IMR-90 (cell line): Measurements from ENCODE around the gene NPFFR1. TPM values are rescaled to one million over a fixed set of nuclear protein-coding genes. Genes with fewer than 3 reads are reported as not detected.

Experiments used
- ATAC-seq: fragments of 200-7000 bp; cut with Tn5 transposase; 2 replicates; pipeline ENCODE4 v1.9.1; 2020; ENCODE audit warnings: low read depth, mild to moderate bottlenecking, moderate library complexity
- BruUV-seq: library from RNA; stranded (reverse); fragments of 400-500 nt; replicated peaks from 2 replicates; lab custom pipeline; 2021; lab: Mats Ljungman, UMichigan
- CTCF ChIA-PET: fragments of 300-600 bp; formaldehyde crosslinking; extraction: SDS; loops from one replicate; lab custom pipeline; 2021; ENCODE audit warnings: antibody characterized with exemption; lab: Yijun Ruan, JAX
- POLR2A ChIA-PET: fragments of 300-600 bp; sonication (Branson Sonifier 250); formaldehyde crosslinking; loops from one replicate; lab custom pipeline; 2022; ENCODE audit warnings: antibody characterized with exemption; ENCODE audit not compliant: unreplicated experiment; lab: Charles Lee
- DNase-seq: peaks from one replicate; pipeline ENCODE4 v3.0.0; 2013
- H2AFZ ChIP-seq: replicated peaks from 2 replicates; pipeline ENCODE3; 2013; ENCODE audit warnings: low read length, mild to moderate bottlenecking; ENCODE audit not compliant: poor library complexity
- H2AK5ac ChIP-seq: 2 replicates; pipeline ENCODE4 v1.6.1; 2013; ENCODE audit warnings: low read depth, low read length, inconsistent platforms
- H2AK9ac ChIP-seq: replicated peaks from 2 replicates; pipeline ENCODE3; 2013; ENCODE audit warnings: mild to moderate bottlenecking, low read depth, low read length, moderate library complexity; ENCODE audit not compliant: poor library complexity
- H2BK120ac ChIP-seq: 2 replicates; pipeline ENCODE4 v1.6.1; 2013; ENCODE audit warnings: low read depth, low read length, inconsistent platforms
- H2BK15ac ChIP-seq: 3 replicates; pipeline ENCODE4 v1.6.1; 2013; ENCODE audit warnings: low read depth, low read length, inconsistent platforms
- H2BK20ac ChIP-seq: 2 replicates; pipeline ENCODE4 v1.6.1; 2013; ENCODE audit warnings: low read depth, mild to moderate bottlenecking, inconsistent platforms, low read length, moderate library complexity
- H2BK5ac ChIP-seq: 2 replicates; pipeline ENCODE4 v1.6.1; 2013; ENCODE audit warnings: mild to moderate bottlenecking, low read depth, low read length, inconsistent platforms; ENCODE audit not compliant: poor library complexity, severe bottlenecking
- H3K14ac ChIP-seq: replicated peaks from 2 replicates; pipeline ENCODE4 v1.6.1; 2013; ENCODE audit warnings: low read depth, low read length, inconsistent platforms
- H3K18ac ChIP-seq: 2 replicates; pipeline ENCODE4 v1.6.1; 2013; ENCODE audit warnings: low read depth, low read length, control low read depth
- H3K23ac ChIP-seq: 2 replicates; pipeline ENCODE4 v1.6.1; 2013; ENCODE audit warnings: low read depth, low read length, inconsistent platforms
- H3K27ac ChIP-seq: 2 replicates; pipeline ENCODE4 v1.5.1; 2013; ENCODE audit warnings: mild to moderate bottlenecking, control low read depth, low read length; ENCODE audit not compliant: insufficient read depth
- H3K27me3 ChIP-seq: 2 replicates; pipeline ENCODE4 v1.6.1; 2013; ENCODE audit warnings: low read length; ENCODE audit not compliant: control insufficient read depth, insufficient read depth
- H3K36me3 ChIP-seq: 2 replicates; pipeline ENCODE4 v1.6.1; 2013; ENCODE audit warnings: low read length, mixed read lengths; ENCODE audit not compliant: control insufficient read depth, insufficient read depth
- H3K4ac ChIP-seq: 2 replicates; pipeline ENCODE4 v1.6.1; 2013; ENCODE audit warnings: low read depth, low read length, inconsistent platforms
- H3K4me1 ChIP-seq: 2 replicates; pipeline ENCODE4 v1.6.1; 2013; ENCODE audit warnings: low read length, mixed read lengths; ENCODE audit not compliant: control insufficient read depth, insufficient read depth
- H3K4me2 ChIP-seq: 2 replicates; pipeline ENCODE4 v1.6.1; 2013; ENCODE audit warnings: low read depth, mild to moderate bottlenecking, control low read depth, low read length, moderate library complexity
- H3K4me3 ChIP-seq: 2 replicates; pipeline ENCODE4 v1.5.1; 2013; ENCODE audit warnings: low read depth, mild to moderate bottlenecking, control low read depth, low read length, moderate library complexity; ENCODE audit not compliant: insufficient read depth
- H3K56ac ChIP-seq: 2 replicates; pipeline ENCODE4 v1.6.1; 2013; ENCODE audit warnings: low read length, inconsistent platforms; ENCODE audit not compliant: insufficient read depth; ENCODE audit errors: extremely low read depth
- H3K79me1 ChIP-seq, 2 experiments: 2 replicates each; pipeline ENCODE4 v1.6.1; 2013; ENCODE audit warnings: low read length in 2 of 2, inconsistent platforms in 1 of 2, low read depth in 1 of 2
- H3K9ac ChIP-seq: 2 replicates; pipeline ENCODE4 v1.6.1; 2013; ENCODE audit warnings: low read depth, low read length, control low read depth
- H3K9me1 ChIP-seq: 2 replicates; pipeline ENCODE4 v1.6.1; 2013; ENCODE audit warnings: low read length, inconsistent platforms; ENCODE audit not compliant: insufficient read depth
- H3K9me3 ChIP-seq: 2 replicates; pipeline ENCODE4 v1.6.1; 2013; ENCODE audit warnings: low read length; ENCODE audit not compliant: control insufficient read depth, insufficient read depth
- H4K20me1 ChIP-seq: 2 replicates; pipeline ENCODE4 v1.6.1; 2013; ENCODE audit warnings: low read length, inconsistent platforms; ENCODE audit not compliant: insufficient read depth
- H4K5ac ChIP-seq: 2 replicates; pipeline ENCODE4 v1.6.1; 2013; ENCODE audit warnings: mild to moderate bottlenecking, low read depth, low read length, control low read depth
- H4K8ac ChIP-seq, 2 experiments: 2 replicates each; pipeline ENCODE4 v1.6.1; 2013; ENCODE audit warnings: low read depth in 2 of 2, low read length in 2 of 2, control low read depth in 1 of 2, inconsistent platforms in 1 of 2
- H4K91ac ChIP-seq: 2 replicates; pipeline ENCODE4 v1.6.1; 2013; ENCODE audit warnings: low read depth, low read length, inconsistent platforms; ENCODE audit not compliant: insufficient read depth
- BHLHE40 ChIP-seq: fragments of 150-350 bp; IDR thresholded peaks from 2 replicates; pipeline ENCODE4 v1.6.1; 2016; ENCODE audit warnings: mild to moderate bottlenecking, low read depth, low read length
- CEBPB ChIP-seq: IDR thresholded peaks from 2 replicates; pipeline ENCODE4 v1.6.1; 2012; ENCODE audit warnings: low read depth, low read length, improper control_type of control experiment
- CHD1 ChIP-seq: IDR thresholded peaks from 2 replicates; pipeline ENCODE4 v1.6.1; 2012; ENCODE audit warnings: low read depth, low read length, improper control_type of control experiment
- CTCF ChIP-seq: conservative IDR thresholded peaks from 2 replicates; pipeline ENCODE4 v1.5.1; 2012; ENCODE audit warnings: mild to moderate bottlenecking, low read depth, low read length, improper control_type of control experiment
- ELK1 ChIP-seq: fragments of 150-350 bp; IDR thresholded peaks from 2 replicates; pipeline ENCODE4 v1.6.1; 2016; ENCODE audit warnings: low read depth, mild to moderate bottlenecking, low read length, moderate library complexity, borderline replicate concordance
- FOS ChIP-seq: fragments of 150-350 bp; IDR thresholded peaks from 2 replicates; pipeline ENCODE4 v1.6.1; 2016; ENCODE audit warnings: low read depth, low read length
- MAFK ChIP-seq: IDR thresholded peaks from 2 replicates; pipeline ENCODE4 v1.6.1; 2012; ENCODE audit warnings: low read depth, low read length, improper control_type of control experiment
- MAZ ChIP-seq: IDR thresholded peaks from 2 replicates; pipeline ENCODE4 v1.6.1; 2012; ENCODE audit warnings: low read depth, mild to moderate bottlenecking, low read length, improper control_type of control experiment, moderate library complexity, borderline replicate concordance
- MXI1 ChIP-seq: IDR thresholded peaks from 2 replicates; pipeline ENCODE4 v1.6.1; 2012; ENCODE audit warnings: low read depth, mild to moderate bottlenecking, low read length, moderate library complexity, borderline replicate concordance
- NFE2L2 ChIP-seq: fragments of 150-350 bp; IDR thresholded peaks from 2 replicates; pipeline ENCODE4 v1.6.1; 2016; ENCODE audit warnings: low read depth, mild to moderate bottlenecking, low read length
- POLR2A ChIP-seq: IDR thresholded peaks from 2 replicates; pipeline ENCODE4 v1.6.1; 2012; ENCODE audit warnings: mild to moderate bottlenecking, low read depth, low read length
- RAD21 ChIP-seq: IDR thresholded peaks from 2 replicates; pipeline ENCODE4 v1.6.1; 2012; ENCODE audit warnings: low read length, improper control_type of control experiment
- RCOR1 ChIP-seq: IDR thresholded peaks from 2 replicates; pipeline ENCODE4 v1.6.1; 2012; ENCODE audit warnings: mild to moderate bottlenecking, low read length, improper control_type of control experiment; ENCODE audit not compliant: insufficient replicate concordance
- RFX5 ChIP-seq: IDR thresholded peaks from 2 replicates; pipeline ENCODE4 v1.8.0; 2012; ENCODE audit warnings: low read depth, mild to moderate bottlenecking, low read length, moderate library complexity
- SMC3 ChIP-seq: fragments of 150-350 bp; IDR thresholded peaks from 2 replicates; pipeline ENCODE4 v1.6.1; 2016; ENCODE audit warnings: low read depth, mild to moderate bottlenecking, antibody characterized with exemption, low read length, moderate library complexity
- USF2 ChIP-seq: fragments of 150-350 bp; IDR thresholded peaks from 2 replicates; pipeline ENCODE4 v1.6.1; 2017; ENCODE audit warnings: mild to moderate bottlenecking, antibody characterized with exemption, low read length, low read depth
- WGBS, 2 experiments: methylation state at CpG; one replicate each; pipeline versions ENCODE4 v1.1.5 to v1.1.7; 2013; ENCODE audit warnings: missing lambda C conversion rate in 2 of 2; ENCODE audit not compliant: insufficient read length in 1 of 2; ENCODE audit errors: extremely low coverage in 2 of 2; 5-methylcytosine and 5-hydroxymethylcytosine counted together
- dilution Hi-C: fragments of 300-500 bp; cut with HindIII; formaldehyde crosslinking; loops from one replicate; pipeline ENCODE4 v1.14.3; 2018; ENCODE audit warnings: low sequenced_read_pairs; ENCODE audit not compliant: unreplicated experiment
- in situ Hi-C: fragments of 300-500 bp; cut with MboI; formaldehyde crosslinking; loops from 3 replicates; pipeline ENCODE4 v1.14.3; 2019; ENCODE audit warnings: low sequenced_read_pairs, inconsistent platforms, mixed read lengths
- intact Hi-C: fragments of 100-400 bp; cut with micrococcal nuclease; formaldehyde crosslinking; loops from 2 replicates; pipeline ENCODE4 v1.10.0; 2022
- polyA plus RNA-seq, 3 experiments: library from polyadenylated mRNA; depleted of rRNA; stranded (reverse); fragments of >200 nt; gene quantifications; 2 replicates each; pipeline ENCODE4 v1.2.3, GENCODE V29; 2012; ENCODE audit warnings: low replicate concordance in 1 of 3
- total RNA-seq: library from RNA; depleted of rRNA; stranded (reverse); fragments of >200 nt; gene quantifications from 2 replicates; pipeline ENCODE4 v1.2.3, GENCODE V29; 2012

Gene NPFFR1
- total and polyA plus RNA-seq, 2 of the 4 experiments (the other 2 are of a cell fraction) = not detected

GRCh38 chr10:70315815-70316214 is 32.0 kb upstream of the NPFFR1 start:
- ATAC-seq (no peak), DNase-seq (no peak)
- Histone ChIP-seq H2AK9ac (no peak overlapping the region), H3K56ac (no peak overlapping the region), H3K36me3 (no peaks in the 10 kb centered on the region), H3K9ac (no peak overlapping the region), H3K9me3 (no peaks in the 10 kb centered on the region), H2BK120ac (no peak overlapping the region), H3K9me1 (peaks cover 6% of the 10 kb centered on the region; the same call in 1 of the 2 replicates), H2AFZ (no peak overlapping the region), H3K14ac (no peak overlapping the region), H3K27me3 (no peaks in the 10 kb centered on the region), H3K27ac (no peak overlapping the region), H3K79me1 (no peaks in the 10 kb centered on the region), H4K5ac (no peak overlapping the region), H3K4me3 (no peak overlapping the region), H3K4me2 (no peak overlapping the region), H3K23ac (no peak overlapping the region), H2AK5ac (no peak overlapping the region), H2BK5ac (no peak overlapping the region), H3K18ac (no peak overlapping the region), H3K4me1 (peaks cover 7% of the 10 kb centered on the region; the same call in 1 of the 2 replicates), H4K91ac (no peak overlapping the region), H2BK15ac (no peak overlapping the region), H4K20me1 (no peaks in the 10 kb centered on the region), H4K8ac (no peak overlapping the region), H2BK20ac (no peak overlapping the region), H3K4ac (no peak overlapping the region)
- TF ChIP-seq SMC3 = no peak
- no peak for TF ChIP-seq MAZ
- TF ChIP-seq CTCF = no peak
- no peak for TF ChIP-seq FOS
- no peak for TF ChIP-seq POLR2A
- TF ChIP-seq MXI1 = no peak
- no peak for TF ChIP-seq NFE2L2
- no peak for TF ChIP-seq ELK1
- no peak for TF ChIP-seq RAD21
- no peak for TF ChIP-seq CHD1
- TF ChIP-seq RFX5 = no peak
- no peak for TF ChIP-seq USF2
- TF ChIP-seq MAFK = no peak
- no peak for TF ChIP-seq BHLHE40
- TF ChIP-seq CEBPB = no peak
- TF ChIP-seq RCOR1 = no peak
- POLR2A ChIA-PET = no interaction called here
- intact Hi-C loops = no loop called here
- CTCF ChIA-PET = no interaction called here
- in situ Hi-C loops = no loop called here
- BruUV-seq = no TSS peak
- dilution Hi-C loops = no loop called here
- WGBS, 2 experiments = no CpG with 5 or more reads among the region's 5 CpGs
